22Rv1 (cell line): ENCODE data around the gene GLP2R.

ENCODE experiments used
- CTCF ChIP-seq: fragments of 450-650 bp; IDR thresholded peaks from 2 replicates; pipeline ENCODE4 v1.5.1; 2017; ENCODE audit warnings: mild to moderate bottlenecking
- ZFX ChIP-seq: fragments of 450-650 bp; IDR thresholded peaks from 2 replicates; pipeline ENCODE4 v1.6.1; 2017; ENCODE audit warnings: antibody characterized with exemption, borderline replicate concordance

- TF ChIP-seq CTCF (no peak), ZFX (no peak)
Observed at GRCh38 chr17:9829343-9829742, 3.6 kb downstream of the GLP2R start.
